Left hindlimb (tissue), 1 donor: ENCODE results near the gene KCNJ13.
"Not testable (repeated sequence)": the region's sequence is repeated elsewhere in the genome, so short reads cannot be mapped to it uniquely, and the experiment has no call there.

Experiments used
- DNase-seq: peaks from one replicate; pipeline ENCODE4 v3.0.0-alpha.2; 2018

KCNJ13 gene

DNA sequence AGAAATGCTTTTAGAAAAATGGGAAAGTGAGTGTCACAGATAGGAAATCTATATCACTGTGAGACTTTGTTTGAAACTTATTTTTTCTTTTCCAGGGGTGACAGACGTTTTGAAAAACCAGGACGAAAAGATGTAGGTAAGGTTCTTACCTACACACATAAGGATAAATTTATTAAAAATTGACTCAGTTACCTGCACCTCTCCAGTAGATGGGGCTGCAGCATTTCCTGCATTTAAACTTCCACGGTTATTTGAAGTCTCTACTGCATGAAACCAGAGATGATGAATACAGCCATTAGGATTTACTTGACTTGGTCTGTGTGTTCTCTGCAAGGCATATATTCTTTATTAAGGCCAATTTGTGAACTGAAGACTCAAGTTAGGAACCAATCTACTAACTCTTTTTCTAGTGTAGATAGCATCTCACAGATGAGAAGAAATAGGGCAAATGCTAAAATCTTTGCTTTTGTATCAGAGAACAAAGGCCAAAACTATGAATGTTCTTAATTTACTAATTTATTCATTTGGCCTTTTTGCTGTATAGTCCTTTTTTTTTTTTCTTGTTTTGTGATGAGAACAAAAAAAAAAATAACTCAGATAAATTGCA lies 15.0 kb downstream of the KCNJ13 start:
- DNase-seq: no peak

DNA sequence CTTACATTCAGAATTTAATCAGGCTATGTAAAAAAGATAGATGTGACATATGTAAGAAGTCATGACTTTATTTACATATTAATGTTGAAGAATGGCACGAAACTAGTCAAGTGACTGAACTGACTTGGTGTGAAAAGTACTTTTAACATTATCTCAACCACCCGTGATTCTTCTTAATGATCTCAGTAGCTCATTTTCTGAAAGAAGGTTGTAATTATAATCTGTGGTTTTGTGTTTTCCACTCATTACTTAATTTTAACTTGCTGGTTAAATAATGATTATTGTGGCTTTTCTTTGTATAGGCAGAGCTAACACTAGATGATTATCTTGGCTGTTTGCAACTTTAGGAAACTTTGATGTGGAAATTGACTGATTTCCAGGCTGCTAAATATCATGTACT lies 18.5 kb downstream of the KCNJ13 start:
- DNase-seq: no peak

DNA sequence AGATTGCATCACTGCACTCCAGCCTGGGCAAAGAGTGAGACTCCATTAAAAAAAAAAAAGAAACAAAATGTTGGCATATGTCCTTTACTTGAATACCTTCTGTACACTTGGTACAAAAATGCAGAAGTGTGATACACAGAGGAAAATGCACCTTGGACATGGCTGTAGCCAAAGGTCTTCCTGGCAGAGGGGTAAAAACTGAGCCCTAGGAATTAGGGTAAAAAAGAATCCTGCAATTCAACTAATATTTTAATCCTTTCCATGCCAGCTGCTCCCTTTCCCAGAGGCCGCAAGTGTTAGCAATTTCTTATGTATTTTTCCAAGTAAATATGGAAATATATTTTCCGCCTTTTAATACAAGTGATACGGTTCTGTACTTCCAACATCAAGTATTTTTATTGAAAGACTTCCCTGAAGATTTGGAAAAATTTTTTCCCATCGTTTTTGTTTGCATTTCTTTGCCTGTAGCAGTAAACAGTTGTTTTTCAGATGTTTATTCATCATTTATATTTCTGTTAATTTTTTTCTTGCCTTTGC lies 26.2 kb downstream of the KCNJ13 start:
- no peak for DNase-seq

DNA sequence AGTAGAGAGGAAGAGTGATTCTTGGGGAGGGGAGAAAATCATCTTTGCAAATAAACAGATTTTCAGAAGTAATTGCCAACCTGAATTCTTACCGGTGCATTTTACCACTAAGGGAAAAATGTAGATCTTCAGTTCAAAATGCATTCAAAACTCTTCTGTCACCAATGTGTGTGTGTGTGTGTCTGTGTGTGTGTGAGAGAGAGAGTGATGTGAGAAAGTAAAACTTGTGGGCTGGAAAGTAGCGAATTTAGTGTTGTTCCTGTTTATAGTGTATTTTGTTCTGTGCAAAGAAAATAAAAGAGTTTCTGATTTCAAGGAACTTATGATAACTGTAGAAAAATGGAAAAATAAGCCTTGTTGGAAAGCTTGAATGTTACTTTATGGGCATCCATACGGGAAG lies 27.0 kb downstream of the KCNJ13 start:
- no peak for DNase-seq

DNA sequence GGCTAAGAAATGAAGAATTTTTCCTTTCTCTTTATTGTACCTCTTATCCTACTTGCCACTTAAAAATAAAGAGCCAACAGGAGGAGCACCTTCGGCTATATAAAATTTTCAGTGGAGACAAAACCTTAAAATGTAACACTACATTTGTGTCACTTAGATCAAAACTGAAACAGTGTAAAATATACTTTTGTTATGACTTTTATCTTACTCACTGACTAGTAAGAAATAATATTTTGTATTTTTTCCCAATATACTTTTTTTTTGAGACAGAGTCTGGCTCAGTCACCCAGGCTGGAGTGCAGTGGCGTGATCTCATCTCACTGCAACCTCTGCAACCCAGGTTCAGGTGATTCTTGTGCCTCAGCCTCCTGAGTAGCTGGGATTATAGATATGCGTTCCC lies 28.3 kb downstream of the KCNJ13 start:
- no peak for DNase-seq

DNA sequence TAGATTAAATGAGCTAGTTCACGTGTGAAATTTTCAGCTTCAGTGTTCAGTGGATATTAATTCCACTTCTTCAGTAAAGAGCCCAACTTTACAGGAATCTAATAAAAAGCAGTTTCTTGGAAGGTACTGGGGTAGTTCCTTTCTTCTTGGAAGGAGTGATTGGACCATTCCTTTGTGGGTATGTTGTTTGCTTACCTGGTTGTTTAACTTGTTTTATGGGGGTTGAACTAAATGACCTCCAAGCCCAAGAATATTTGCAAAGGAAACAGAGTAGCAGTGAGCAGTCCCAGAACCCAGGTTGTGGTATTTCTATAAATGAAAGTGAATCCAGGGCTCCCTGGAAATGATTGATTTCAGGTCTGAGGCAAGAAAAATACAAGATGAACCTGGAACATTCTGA lies 31.4 kb downstream of the KCNJ13 start:
- DNase-seq: no peak

DNA sequence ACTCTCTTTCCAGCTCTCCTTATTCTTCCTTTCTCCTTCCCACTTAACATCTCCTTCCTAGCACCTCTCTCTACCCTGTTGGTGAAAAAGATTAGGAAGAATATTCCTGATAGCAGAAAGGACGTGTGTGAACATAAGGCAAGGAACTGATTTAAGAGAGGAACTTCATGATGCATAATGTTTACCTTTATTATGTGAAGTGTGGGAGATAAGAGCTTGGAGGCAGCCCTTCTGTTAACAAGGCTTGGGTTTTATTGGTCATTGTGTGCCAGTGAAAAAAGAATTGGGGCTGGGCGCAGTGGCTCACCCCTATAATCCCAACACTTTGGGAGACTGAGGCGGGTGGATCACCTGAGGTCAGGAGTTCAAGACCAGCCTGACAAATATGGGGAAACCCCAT lies 34.4 kb downstream of the KCNJ13 start:
- DNase-seq: no peak

DNA sequence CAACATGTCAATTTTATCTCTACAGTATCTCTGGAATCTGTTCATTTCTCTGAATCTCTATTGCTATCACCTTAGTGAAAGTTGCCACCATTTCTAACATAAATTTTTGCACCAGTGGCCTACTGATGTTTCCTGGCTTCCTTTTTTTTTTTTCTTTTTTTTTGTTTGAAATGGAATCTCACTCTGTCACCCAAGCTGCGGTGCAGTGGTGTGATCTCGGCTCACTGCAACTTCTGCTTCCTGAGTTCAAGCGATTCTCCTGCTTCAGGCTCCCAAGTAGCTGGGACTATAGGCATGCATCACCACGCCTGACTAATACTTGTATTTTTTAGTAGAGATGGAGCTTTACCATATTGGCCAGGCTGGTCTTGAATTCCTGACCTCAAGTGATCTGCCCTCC lies 35.1 kb downstream of the KCNJ13 start:
- no peak for DNase-seq

DNA sequence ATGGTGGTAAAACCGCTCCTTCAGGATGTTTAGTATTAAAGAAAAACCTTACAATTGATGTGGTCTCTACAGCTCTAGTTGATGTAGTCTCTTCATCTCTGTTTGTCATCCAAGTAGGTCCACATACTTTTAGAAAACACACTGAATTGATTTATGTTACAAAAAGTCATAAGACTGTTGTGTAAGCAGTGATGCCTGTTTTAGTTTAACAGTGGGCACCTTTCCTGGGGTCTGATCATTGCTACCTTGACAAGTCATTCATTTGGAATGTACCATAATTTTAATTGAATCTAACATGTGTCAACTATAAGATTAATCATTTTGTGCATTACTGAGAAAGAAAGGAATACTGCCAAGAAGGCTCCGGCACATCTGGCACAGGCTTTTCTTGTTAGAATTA lies 44.9 kb downstream of the KCNJ13 start:
- DNase-seq: no peak

DNA sequence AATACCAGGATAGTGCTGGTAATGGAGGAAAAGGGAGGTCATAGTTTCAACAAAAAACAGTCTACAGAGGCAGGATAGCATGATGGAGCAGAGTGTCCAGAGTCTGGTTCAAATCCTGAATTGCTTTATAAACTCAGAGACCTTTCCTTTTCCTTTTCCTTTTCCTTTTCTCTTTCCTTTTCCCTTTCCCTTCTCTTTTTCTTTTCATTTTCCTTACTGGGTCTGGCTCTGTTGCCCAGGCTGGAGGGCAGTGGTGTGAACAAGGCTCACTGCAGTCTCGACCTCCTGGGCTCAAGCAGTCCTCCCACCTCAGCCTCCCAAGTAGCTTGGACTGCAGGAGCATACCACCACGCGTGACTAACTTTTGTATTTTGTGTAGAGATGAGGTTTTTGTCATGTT lies 47.6 kb downstream of the KCNJ13 start:
- no peak for DNase-seq

DNA sequence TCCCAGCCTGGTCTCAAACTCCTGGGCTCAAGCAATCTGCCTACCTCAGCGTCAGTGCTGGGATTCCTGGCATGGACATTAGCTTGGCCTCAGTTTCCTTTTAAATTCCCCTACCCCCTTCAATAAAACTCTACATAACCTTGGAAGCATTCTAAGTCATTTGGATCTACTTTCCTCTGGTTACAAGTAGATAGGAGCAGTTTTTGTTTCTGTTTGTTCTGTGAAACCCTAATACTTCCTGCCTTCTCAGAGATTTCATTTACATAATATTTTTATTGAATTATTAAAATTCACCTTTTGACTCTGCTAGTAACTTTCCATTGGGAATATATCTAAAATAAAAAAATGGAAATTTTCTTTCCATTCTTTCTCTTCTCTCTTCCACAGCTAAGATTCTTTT lies 53.3 kb downstream of the KCNJ13 start:
- no peak for DNase-seq

DNA sequence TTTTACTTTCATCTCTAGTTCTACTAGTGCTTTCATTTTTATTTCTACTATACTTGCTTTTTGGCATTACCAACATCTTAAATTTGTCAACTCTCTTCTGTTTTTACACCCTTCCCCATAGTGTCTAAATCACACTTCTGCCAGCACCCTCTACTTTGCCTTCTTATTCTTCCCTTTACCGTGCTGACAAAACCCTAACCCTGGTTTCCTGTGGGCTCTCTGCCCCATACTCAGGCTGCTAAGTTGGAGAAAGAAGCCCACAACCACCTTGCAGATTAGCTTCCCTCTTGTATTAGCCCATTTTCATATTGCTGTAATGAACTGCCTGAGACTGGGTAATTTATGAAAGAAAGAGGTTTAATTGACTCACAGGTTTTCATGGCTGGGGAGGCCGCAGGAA lies 54.5 kb downstream of the KCNJ13 start:
- DNase-seq: no peak

DNA sequence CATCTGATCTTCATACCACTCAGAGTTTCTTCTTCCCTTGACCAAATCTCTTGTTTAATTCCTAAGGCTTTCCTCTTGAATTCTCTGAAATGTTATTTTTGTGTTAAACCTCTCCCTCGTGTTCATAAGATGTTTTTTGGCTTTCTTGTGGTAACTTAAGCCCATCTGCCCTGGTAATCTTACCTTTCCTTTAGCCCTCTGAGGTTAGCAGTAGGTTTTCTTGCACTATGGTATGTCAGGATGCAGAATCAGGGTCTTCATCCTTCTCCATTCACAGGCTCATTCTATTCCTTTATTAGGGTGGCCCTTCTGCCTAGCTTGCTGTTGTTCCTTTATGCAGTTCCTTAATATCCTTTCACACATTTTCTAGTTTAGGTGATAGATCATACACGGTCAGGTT lies 55.1 kb downstream of the KCNJ13 start:
- no peak for DNase-seq

DNA sequence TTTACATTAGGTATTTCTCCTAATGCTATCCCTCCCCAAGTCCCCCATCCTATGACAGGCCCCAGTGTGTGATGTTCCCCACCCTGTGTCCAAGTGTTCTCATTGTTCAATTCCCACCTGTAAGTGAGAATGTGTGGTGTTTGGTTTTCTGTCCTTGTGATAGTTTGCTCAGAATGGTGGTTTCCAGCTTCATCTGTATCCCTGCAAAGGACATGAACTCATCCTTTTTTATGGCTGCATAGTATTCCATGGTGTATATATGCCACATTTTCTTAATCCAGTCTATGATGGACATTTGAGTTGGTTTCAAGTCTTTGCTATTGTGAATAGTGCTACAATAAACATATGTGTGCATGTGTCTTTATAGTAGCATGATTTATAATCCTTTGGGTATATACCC lies 56.3 kb downstream of the KCNJ13 start:
- not testable (repeated sequence) for DNase-seq
